ENCODE measurements around the gene PET100. TPM values are rescaled to one million over a fixed set of nuclear protein-coding genes. Genes with fewer than 3 reads are reported as not detected.

The PET100 gene
- polyA plus RNA-seq, 2 of the 4 experiments (the other 2 are of a cell fraction), result 48.6 to 99.3 TPM

- POLR2A ChIA-PET, result interaction anchor here (1.0 to 1.2 kb wide), 2 partner anchors 24 to 32 kb away, joined by 3 to 5 read pairs; partner anchors contain the start of genes PET100 and XAB2
- Histone ChIP-seq H3K27ac (no peak overlapping the region), H3K4me3 (no peak overlapping the region), H3K4me1 (no peaks in the 10 kb centered on the region), H3K9me3 (no peaks in the 10 kb centered on the region), H3K4me2 (no peak overlapping the region)
- CTCF ChIA-PET, result interaction anchor here (1.0 to 3.3 kb wide), 3 partner anchors 8 to 75 kb away, joined by 3 to 13 read pairs (median 3); partner anchors contain the start of gene TRAPPC5
- ATAC-seq (peak; percentile 67 to 88), FAIRE-seq (no peak), DNase-seq (ENCODE audit: low read depth in 1 of 2, low spot score in 1 of 2) (peak in 1 of 2 experiments; percentile 72)
- TF ChIP-seq CEBPB (IDR thresholded peaks at IDR 0.05) (no peak), USF2 (IDR thresholded peaks at IDR 0.05) (no peak), RCOR1 (IDR thresholded peaks at IDR 0.05; ENCODE audit: low read depth, low read length) (no peak), GATA3 (IDR thresholded peaks at IDR 0.05; ENCODE audit: borderline replicate concordance) (no peak), RAD21 (conservative IDR thresholded peaks at IDR 0.05 in 1 of 2, IDR thresholded peaks at IDR 0.05 in 1 of 2) (no peak), CBX8 (IDR thresholded peaks at IDR 0.05) (no peak), NR3C1 (IDR thresholded peaks at IDR 0.05) (no peak)
- WGBS (ENCODE audit: missing lambda C conversion rate), result 48% methylated on average over 11 of the region's 14 CpGs
Measured at GRCh38 chr19:7605490-7606222, 23.9 kb upstream of the PET100 start.

- CTCF ChIA-PET, result interaction anchor here (1.7 to 3.3 kb wide), 2 partner anchors 9 to 75 kb away, joined by 3 to 13 read pairs; partner anchors contain the start of gene TRAPPC5
- DNase-seq (ENCODE audit: low read depth in 1 of 2, low spot score in 1 of 2) (no peak), ATAC-seq (no peak), FAIRE-seq (no peak)
- Histone ChIP-seq H3K27ac (no peak overlapping the region), H3K4me3 (no peak overlapping the region), H3K4me2 (no peak overlapping the region), H3K4me1 (no peaks in the 10 kb centered on the region), H3K9me3 (no peaks in the 10 kb centered on the region)
- TF ChIP-seq PBX3 (IDR thresholded peaks at IDR 0.05) (no peak), RCOR1 (IDR thresholded peaks at IDR 0.05; ENCODE audit: low read depth, low read length) (no peak), HOXA7 (CRISPR knock-in tag; IDR thresholded peaks at IDR 0.05) (no peak), FOSL2 (IDR thresholded peaks at IDR 0.05) (no peak), FOSL2 (CRISPR knock-in tag; IDR thresholded peaks at IDR 0.05) (no peak), MYC (IDR thresholded peaks at IDR 0.05; ENCODE audit: borderline replicate concordance, low read length) (no peak), CHD2 (IDR thresholded peaks at IDR 0.05; ENCODE audit: low read length, partially characterized antibody) (no peak), ZFP36 (IDR thresholded peaks at IDR 0.05; ENCODE audit: borderline replicate concordance, partially characterized antibody) (no peak)
- POLR2A ChIA-PET, result no interaction called here
- WGBS (ENCODE audit: missing lambda C conversion rate), result 88% methylated on average over 5 of the region's 17 CpGs
Measured at GRCh38 chr19:7606289-7606688, 23.3 kb upstream of the PET100 start.

- CTCF ChIA-PET, result interaction anchor here (1.3 to 3.3 kb wide), 2 partner anchors 10 to 23 kb away, joined by 3 to 13 read pairs; no protein-coding TSS in a partner anchor
- FAIRE-seq, result no peak
- WGBS (ENCODE audit: missing lambda C conversion rate), result 57% methylated on average over 1 of the region's 10 CpGs
- Histone ChIP-seq H3K4me3 (no peak overlapping the region), H3K9me3 (no peaks in the 10 kb centered on the region), H3K27ac (no peak overlapping the region), H3K4me2 (no peak overlapping the region), H3K4me1 (no peaks in the 10 kb centered on the region)
- no peak for DNase-seq (ENCODE audit: low read depth in 1 of 2, low spot score in 1 of 2)
- TF ChIP-seq ZFP36 (IDR thresholded peaks at IDR 0.05; ENCODE audit: borderline replicate concordance, partially characterized antibody), result peak; percentile 59
- no peak for TF ChIP-seq CHD4 (IDR thresholded peaks at IDR 0.05; ENCODE audit: borderline replicate concordance)
- no peak for TF ChIP-seq ZC3H11A (IDR thresholded peaks at IDR 0.05)
- ATAC-seq, result no peak
- POLR2A ChIA-PET, result no interaction called here
Measured at GRCh38 chr19:7607212-7607873, 22.2 kb upstream of the PET100 start.

All from A549 (cell line).